Activated T-cell treated with anti-CD3 and anti-CD28 coated beads for 48 hours (primary cell): ENCODE data around the gene FUCA1.
"Not testable (repeated sequence)": the region's sequence is repeated elsewhere in the genome, so short reads cannot be mapped to it uniquely, and the experiment has no call there.

Experiments
- DNase-seq: peaks from one replicate; pipeline ENCODE4 v3.0.0-alpha.2; 2020; ENCODE audit warnings: low read depth

FUCA1 gene

GRCh38 chr1:23837908-23838307 lies 30.2 kb downstream of the FUCA1 start:
- DNase-seq = no peak

- no peak for DNase-seq
These were observed 32.1 kb downstream of the FUCA1 start for GRCh38 chr1:23836037-23836436.

- not testable (repeated sequence) for DNase-seq
These were observed 33.9 kb downstream of the FUCA1 start for GRCh38 chr1:23834156-23834555.

GRCh38 chr1:23827717-23828116 lies 40.4 kb downstream of the FUCA1 start:
- no peak for DNase-seq

- DNase-seq = not testable (repeated sequence)
These were observed 41.5 kb downstream of the FUCA1 start for GRCh38 chr1:23826590-23826989.

- no peak for DNase-seq
These were observed 42.1 kb downstream of the FUCA1 start for GRCh38 chr1:23825762-23826522.

- DNase-seq = peak; percentile 88
These were observed 42.9 kb downstream of the FUCA1 start, which contains the start of gene HMGCL for GRCh38 chr1:23825076-23825761. TSS of gene HMGCL (minus strand) at chr1:23825429. CDS start at chr1:23825415, 14 bp downstream.

GRCh38 chr1:23824711-23825075 lies 43.4 kb downstream of the FUCA1 start:
- no peak for DNase-seq

- no peak for DNase-seq
These were observed 44.3 kb downstream of the FUCA1 start for GRCh38 chr1:23823767-23824166.

- no peak for DNase-seq
These were observed 50.5 kb downstream of the FUCA1 start for GRCh38 chr1:23817633-23818032.

GRCh38 chr1:23816906-23817305 lies 51.2 kb downstream of the FUCA1 start:
- DNase-seq = no peak

- no peak for DNase-seq
These were observed 51.7 kb downstream of the FUCA1 start for GRCh38 chr1:23816361-23816760.

- no peak for DNase-seq
These were observed 54.1 kb downstream of the FUCA1 start for GRCh38 chr1:23814016-23814415.

GRCh38 chr1:23810818-23811540 lies 57.1 kb downstream of the FUCA1 start:
- peak; percentile 46 for DNase-seq

GRCh38 chr1:23809751-23810171 lies 58.3 kb downstream of the FUCA1 start:
- DNase-seq = peak; percentile 77

- no peak for DNase-seq
These were observed 60.6 kb downstream of the FUCA1 start for GRCh38 chr1:23807453-23807852.

GRCh38 chr1:23806280-23806679 lies 61.8 kb downstream of the FUCA1 start:
- no peak for DNase-seq

GRCh38 chr1:23805025-23805424 lies 63.1 kb downstream of the FUCA1 start:
- no peak for DNase-seq

- DNase-seq = no peak
These were observed 63.8 kb downstream of the FUCA1 start for GRCh38 chr1:23804183-23804835.

- DNase-seq = no peak
These were observed 64.4 kb downstream of the FUCA1 start for GRCh38 chr1:23803674-23804073.

- not testable (repeated sequence) for DNase-seq
These were observed 65.2 kb downstream of the FUCA1 start for GRCh38 chr1:23802809-23803342.

- no peak for DNase-seq
These were observed 66.2 kb downstream of the FUCA1 start for GRCh38 chr1:23801876-23802275.
